ENCODE data around the gene LRP1.

LRP1 gene

GRCh38 chr12:57123813-57124212 is 4.5 kb upstream of the LRP1 start:
- no peak for ATAC-seq
- no peak for TF ChIP-seq TOX (CRISPR knock-in tag; IDR thresholded peaks at IDR 0.05; ENCODE audit: borderline replicate concordance)
- no peak for TF ChIP-seq CSDC2 (CRISPR knock-in tag; IDR thresholded peaks at IDR 0.05)
- TF ChIP-seq ZC3H10 (CRISPR knock-in tag; IDR thresholded peaks at IDR 0.05), result no peak
- TF ChIP-seq CREB5 (CRISPR knock-in tag; IDR thresholded peaks at IDR 0.05; ENCODE audit: low read depth), result no peak
- no peak for TF ChIP-seq ARNTL (CRISPR knock-in tag; IDR thresholded peaks at IDR 0.05; ENCODE audit: borderline replicate concordance, low read depth)

- ATAC-seq, result peak; percentile 54
- TF ChIP-seq OSR1 (CRISPR knock-in tag; IDR thresholded peaks at IDR 0.05) (no peak), BACH2 (CRISPR knock-in tag; IDR thresholded peaks at IDR 0.05; ENCODE audit: borderline replicate concordance) (no peak), ZNF565 (CRISPR knock-in tag; conservative IDR thresholded peaks at IDR 0.05; ENCODE audit: low read depth) (no peak), TCF4 (CRISPR knock-in tag; IDR thresholded peaks at IDR 0.05; ENCODE audit: borderline replicate concordance) (no peak)
Measured at GRCh38 chr12:57124261-57124877, 3.9 kb upstream of the LRP1 start.

- ATAC-seq, result no peak
- TF ChIP-seq ESRRG (CRISPR knock-in tag; IDR thresholded peaks at IDR 0.05), result no peak
- TF ChIP-seq TOX (CRISPR knock-in tag; IDR thresholded peaks at IDR 0.05; ENCODE audit: borderline replicate concordance), result no peak
- no peak for TF ChIP-seq ZNF70 (CRISPR knock-in tag; IDR thresholded peaks at IDR 0.05)
- TF ChIP-seq ZC3H10 (CRISPR knock-in tag; IDR thresholded peaks at IDR 0.05), result no peak
- TF ChIP-seq ISL1 (CRISPR knock-in tag; IDR thresholded peaks at IDR 0.05), result no peak
- no peak for TF ChIP-seq GLIS3 (CRISPR knock-in tag; IDR thresholded peaks at IDR 0.05)
- TF ChIP-seq OSR1 (CRISPR knock-in tag; IDR thresholded peaks at IDR 0.05), result no peak
- no peak for TF ChIP-seq TSHZ2 (CRISPR knock-in tag; IDR thresholded peaks at IDR 0.05)
- TF ChIP-seq CREB5 (CRISPR knock-in tag; IDR thresholded peaks at IDR 0.05; ENCODE audit: low read depth), result no peak
- TF ChIP-seq TCF4 (CRISPR knock-in tag; IDR thresholded peaks at IDR 0.05; ENCODE audit: borderline replicate concordance), result no peak
- TF ChIP-seq ZNF8 (CRISPR knock-in tag; IDR thresholded peaks at IDR 0.05), result no peak
- TF ChIP-seq ZFP3 (CRISPR knock-in tag; IDR thresholded peaks at IDR 0.05), result no peak
- no peak for TF ChIP-seq BACH2 (CRISPR knock-in tag; IDR thresholded peaks at IDR 0.05; ENCODE audit: borderline replicate concordance)
Measured at GRCh38 chr12:57126061-57126460, 2.2 kb upstream of the LRP1 start.

GRCh38 chr12:57126561-57126960 is 1.7 kb upstream of the LRP1 start:
- no peak for TF ChIP-seq TCF4 (CRISPR knock-in tag; IDR thresholded peaks at IDR 0.05; ENCODE audit: borderline replicate concordance)
- no peak for TF ChIP-seq ZFP30 (CRISPR knock-in tag; IDR thresholded peaks at IDR 0.05)
- no peak for TF ChIP-seq BACH2 (CRISPR knock-in tag; IDR thresholded peaks at IDR 0.05; ENCODE audit: borderline replicate concordance)
- no peak for TF ChIP-seq ESRRG (CRISPR knock-in tag; IDR thresholded peaks at IDR 0.05)
- no peak for TF ChIP-seq ZNF70 (CRISPR knock-in tag; IDR thresholded peaks at IDR 0.05)
- TF ChIP-seq ZFP3 (CRISPR knock-in tag; IDR thresholded peaks at IDR 0.05), result no peak
- no peak for TF ChIP-seq RARB (CRISPR knock-in tag; IDR thresholded peaks at IDR 0.05)
- TF ChIP-seq SNAI2 (CRISPR knock-in tag; IDR thresholded peaks at IDR 0.05), result no peak
- no peak for TF ChIP-seq OSR1 (CRISPR knock-in tag; IDR thresholded peaks at IDR 0.05)
- no peak for TF ChIP-seq ZC3H10 (CRISPR knock-in tag; IDR thresholded peaks at IDR 0.05)
- no peak for ATAC-seq

GRCh38 chr12:57127101-57127725 is 1.1 kb upstream of the LRP1 start:
- peak; percentile 48 for ATAC-seq
- TF ChIP-seq POU6F1 (CRISPR knock-in tag; IDR thresholded peaks at IDR 0.05; ENCODE audit: borderline replicate concordance, low read depth) (no peak), TSHZ2 (CRISPR knock-in tag; IDR thresholded peaks at IDR 0.05) (no peak), ZFP30 (CRISPR knock-in tag; IDR thresholded peaks at IDR 0.05) (no peak), BACH2 (CRISPR knock-in tag; IDR thresholded peaks at IDR 0.05; ENCODE audit: borderline replicate concordance) (no peak), ZFP3 (CRISPR knock-in tag; IDR thresholded peaks at IDR 0.05) (no peak), ZC3H10 (CRISPR knock-in tag; IDR thresholded peaks at IDR 0.05) (no peak), CSRNP3 (CRISPR knock-in tag; IDR thresholded peaks at IDR 0.05) (no peak), ZNF70 (CRISPR knock-in tag; IDR thresholded peaks at IDR 0.05) (no peak), TOX (CRISPR knock-in tag; IDR thresholded peaks at IDR 0.05; ENCODE audit: borderline replicate concordance) (no peak)
